SK-N-SH treated with all-trans-retinoic acid at 6 μM for 48 hours (cell line): ENCODE data around the gene TBX18.

ENCODE experiments used
- ATAC-seq: fragments of 200-7000 bp; cut with Tn5 transposase; 3 replicates; pipeline ENCODE4 v1.9.1; 2020; ENCODE audit warnings: mild to moderate bottlenecking, moderate library complexity
- BACH2 ChIP-seq: fragments of 250-450 bp; sonication (Bioruptor Pico); IDR thresholded peaks from 2 replicates; pipeline ENCODE4 v1.9.0; 2021; ENCODE audit warnings: mild to moderate bottlenecking, borderline replicate concordance
- CREB5 ChIP-seq: fragments of 250-450 bp; sonication (Bioruptor Pico); IDR thresholded peaks from 2 replicates; pipeline ENCODE4 v1.5.1; 2020; ENCODE audit warnings: low read depth, mild to moderate bottlenecking, moderate library complexity
- CSDC2 ChIP-seq: fragments of 250-450 bp; sonication (Bioruptor Pico); IDR thresholded peaks from 2 replicates; pipeline ENCODE4 v1.5.0; 2020; ENCODE audit warnings: mild to moderate bottlenecking, moderate library complexity
- CSRNP3 ChIP-seq: fragments of 250-450 bp; sonication (Bioruptor Pico); IDR thresholded peaks from 2 replicates; pipeline ENCODE4 v1.5.1; 2021; ENCODE audit warnings: mild to moderate bottlenecking, moderate library complexity
- ESRRG ChIP-seq: fragments of 250-450 bp; sonication (Bioruptor Pico); IDR thresholded peaks from 2 replicates; pipeline ENCODE4 v1.6.1; 2021; ENCODE audit warnings: mild to moderate bottlenecking
- GLIS3 ChIP-seq: fragments of 250-450 bp; sonication (Bioruptor Pico); IDR thresholded peaks from 2 replicates; pipeline ENCODE4 v1.5.0; 2020; ENCODE audit warnings: mild to moderate bottlenecking, moderate library complexity
- ISL1 ChIP-seq: fragments of 250-450 bp; sonication (Bioruptor Pico); IDR thresholded peaks from 2 replicates; pipeline ENCODE4 v2.1.2; 2022; ENCODE audit warnings: mild to moderate bottlenecking, moderate library complexity
- OSR1 ChIP-seq: fragments of 250-450 bp; sonication (Bioruptor Pico); IDR thresholded peaks from 2 replicates; pipeline ENCODE4 v1.8.0; 2022; ENCODE audit warnings: moderate library complexity, mild to moderate bottlenecking, inconsistent platforms
- POU6F1 ChIP-seq: fragments of 250-450 bp; sonication (Bioruptor Pico); IDR thresholded peaks from 2 replicates; pipeline ENCODE4 v1.8.0; 2021; ENCODE audit warnings: low read depth, mild to moderate bottlenecking, moderate library complexity, borderline replicate concordance
- PPARA ChIP-seq: fragments of 250-450 bp; sonication (Bioruptor Pico); IDR thresholded peaks from 2 replicates; pipeline ENCODE4 v1.5.0; 2020; ENCODE audit warnings: mild to moderate bottlenecking, borderline replicate concordance
- RARB ChIP-seq: fragments of 250-450 bp; sonication (Bioruptor Pico); IDR thresholded peaks from 2 replicates; pipeline ENCODE4 v1.8.0; 2021; ENCODE audit warnings: mild to moderate bottlenecking, moderate library complexity
- SNAI2 ChIP-seq: fragments of 250-450 bp; sonication (Bioruptor Pico); IDR thresholded peaks from 2 replicates; pipeline ENCODE4 v1.5.0; 2020; ENCODE audit warnings: mild to moderate bottlenecking, moderate library complexity
- TCF4 ChIP-seq: fragments of 250-450 bp; sonication (Bioruptor Pico); IDR thresholded peaks from 2 replicates; pipeline ENCODE4 v1.8.0; 2021; ENCODE audit warnings: mild to moderate bottlenecking, moderate library complexity, borderline replicate concordance
- TOX ChIP-seq: fragments of 250-450 bp; sonication (Bioruptor Pico); IDR thresholded peaks from 2 replicates; pipeline ENCODE4 v1.8.0; 2021; ENCODE audit warnings: mild to moderate bottlenecking, moderate library complexity, borderline replicate concordance
- TSHZ2 ChIP-seq: fragments of 250-450 bp; sonication (Bioruptor Pico); IDR thresholded peaks from 2 replicates; pipeline ENCODE4 v1.5.0; 2020; ENCODE audit warnings: mild to moderate bottlenecking, moderate library complexity
- ZC3H10 ChIP-seq: fragments of 250-450 bp; sonication (Bioruptor Pico); IDR thresholded peaks from 2 replicates; pipeline ENCODE4 v1.5.1; 2021; ENCODE audit warnings: mild to moderate bottlenecking, moderate library complexity
- ZFP3 ChIP-seq: fragments of 250-450 bp; sonication (Bioruptor Pico); IDR thresholded peaks from 2 replicates; pipeline ENCODE4 v1.5.0; 2020; ENCODE audit warnings: mild to moderate bottlenecking, moderate library complexity
- ZFP30 ChIP-seq: fragments of 450-650 bp; formaldehyde crosslinking; IDR thresholded peaks from 2 replicates; pipeline ENCODE4 v1.5.0; 2022; ENCODE audit warnings: mild to moderate bottlenecking, moderate library complexity
- ZNF565 ChIP-seq: fragments of 450-650 bp; formaldehyde crosslinking; conservative IDR thresholded peaks from 2 replicates; pipeline ENCODE4 v1.5.0; 2020; ENCODE audit warnings: low read depth, mild to moderate bottlenecking, moderate library complexity
- ZNF70 ChIP-seq: fragments of 450-650 bp; formaldehyde crosslinking; IDR thresholded peaks from 2 replicates; pipeline ENCODE4 v1.5.0; 2020; ENCODE audit warnings: mild to moderate bottlenecking, moderate library complexity
- ZNF8 ChIP-seq: fragments of 450-650 bp; formaldehyde crosslinking; IDR thresholded peaks from 2 replicates; pipeline ENCODE4 v1.5.0; 2020; ENCODE audit warnings: mild to moderate bottlenecking, moderate library complexity

Gene TBX18

DNA sequence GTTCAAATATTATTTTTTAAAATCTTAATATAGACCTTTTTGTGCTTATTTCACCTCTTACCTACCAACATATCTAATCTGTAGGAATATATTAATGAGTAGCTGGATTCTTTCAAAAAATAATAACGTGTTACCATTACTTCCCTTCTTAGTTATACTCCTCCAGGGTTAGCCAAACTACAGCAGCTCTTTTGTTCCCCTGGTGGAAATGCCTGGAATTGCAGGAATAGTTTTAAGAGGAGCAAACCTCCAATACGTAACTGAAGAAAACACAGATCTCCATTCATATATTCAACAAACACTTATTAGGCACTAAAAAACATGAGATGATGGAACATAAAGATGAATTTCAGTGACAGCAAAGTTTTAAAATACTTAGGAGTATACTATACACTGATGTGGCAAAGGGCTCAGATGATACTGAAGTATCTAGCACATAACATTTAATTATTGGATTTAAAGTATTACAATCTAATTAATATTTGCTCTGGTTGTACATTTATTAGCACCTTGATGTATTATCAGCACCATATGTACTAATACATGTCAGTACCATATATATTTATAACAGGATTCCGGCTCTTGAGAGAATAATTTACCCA is 78.3 kb downstream of the TBX18 start:
- no peak for ATAC-seq
- TF ChIP-seq TOX (CRISPR knock-in tag) (no peak), PPARA (no peak), BACH2 (no peak), TSHZ2 (CRISPR knock-in tag) (no peak), TCF4 (CRISPR knock-in tag) (no peak), CSRNP3 (CRISPR knock-in tag) (no peak), OSR1 (no peak), GLIS3 (CRISPR knock-in tag) (no peak), ZNF8 (CRISPR knock-in tag) (no peak), SNAI2 (CRISPR knock-in tag) (no peak), ZFP30 (CRISPR knock-in tag) (no peak), ISL1 (no peak), RARB (CRISPR knock-in tag) (no peak), ZNF70 (no peak), ESRRG (CRISPR knock-in tag) (no peak), ZNF565 (CRISPR knock-in tag) (no peak), CREB5 (no peak)

- no peak for ATAC-seq
- no peak for TF ChIP-seq TCF4 (CRISPR knock-in tag)
- no peak for TF ChIP-seq ZFP30 (CRISPR knock-in tag)
- TF ChIP-seq ZNF70: no peak
- no peak for TF ChIP-seq RARB (CRISPR knock-in tag)
- no peak for TF ChIP-seq GLIS3 (CRISPR knock-in tag)
- TF ChIP-seq CSRNP3 (CRISPR knock-in tag): no peak
Observed at GRCh38 chr6:84681693-84682326, 82.6 kb downstream of the TBX18 start.

DNA sequence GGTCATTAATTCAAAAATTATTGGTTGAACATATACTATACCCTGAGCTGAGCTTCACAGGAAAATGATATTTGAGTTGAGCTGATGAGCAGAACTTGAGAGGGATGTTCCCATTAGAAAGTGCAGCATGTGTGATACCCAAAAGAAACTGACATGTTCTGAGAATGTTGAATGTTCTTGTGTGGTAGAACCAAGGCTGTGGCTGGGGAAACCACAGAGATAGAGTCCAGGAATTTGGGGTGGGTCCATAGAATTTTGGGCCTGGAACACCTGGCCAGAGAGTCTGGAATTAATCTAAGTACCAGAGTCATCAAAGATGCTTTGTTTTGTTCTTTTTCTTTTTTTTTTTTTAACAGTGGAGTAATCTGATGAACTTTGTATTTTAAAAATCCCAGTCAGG is 88.7 kb downstream of the TBX18 start:
- ATAC-seq: no peak
- TF ChIP-seq CREB5: no peak
- no peak for TF ChIP-seq SNAI2 (CRISPR knock-in tag)
- TF ChIP-seq PPARA: no peak
- TF ChIP-seq TSHZ2 (CRISPR knock-in tag): no peak
- TF ChIP-seq CSDC2 (CRISPR knock-in tag): no peak
- TF ChIP-seq TOX (CRISPR knock-in tag): no peak
- TF ChIP-seq ESRRG (CRISPR knock-in tag): no peak
- no peak for TF ChIP-seq ZC3H10 (CRISPR knock-in tag)
- TF ChIP-seq POU6F1 (CRISPR knock-in tag): no peak
- TF ChIP-seq ZNF70: no peak
- no peak for TF ChIP-seq ZFP3 (CRISPR knock-in tag)
- no peak for TF ChIP-seq ISL1
- no peak for TF ChIP-seq GLIS3 (CRISPR knock-in tag)
- TF ChIP-seq, all 23 proteins: peak for 0
